Activated naive CD4-positive, alpha-beta T cell treated with anti-CD3 and anti-CD28 coated beads, Interleukin-2, amount 50 U/mL, for 72 hours (primary cell): ENCODE data around the gene WDFY1. TPM values are rescaled to one million over a fixed set of nuclear protein-coding genes. Genes with fewer than 3 reads are reported as not detected.

ENCODE experiments used
- ATAC-seq, 2 donors: fragments of 150-1000 bp; cut with Tn5 transposase; 2 replicates each; pipeline ENCODE4 v1.10.0; 2021; ENCODE audit warnings: mild to moderate bottlenecking in 2 of 2, moderate library complexity in 2 of 2
- DNase-seq, 2 donors: peaks; one replicate each; pipeline ENCODE4 v3.0.0; 2021 to 2022; ENCODE audit warnings: low spot score in 2 of 2
- H3K27ac Mint-ChIP-seq, 2 donors: one replicate each; pipeline ENCODE4 v1.8.0; 2022; ENCODE audit warnings: mild to moderate bottlenecking in 2 of 2, mixed read lengths in 2 of 2
- H3K36me3 Mint-ChIP-seq, 2 donors: one replicate each; pipeline ENCODE4 v1.8.0; 2022; ENCODE audit warnings: mixed read lengths in 2 of 2
- H3K9me3 Mint-ChIP-seq, 2 donors: one replicate each; pipeline ENCODE4 v1.8.0; 2022; ENCODE audit warnings: mixed read lengths in 2 of 2
- total RNA-seq, 2 donors: library from RNA; stranded (reverse); gene quantifications; one replicate each; pipeline ENCODE4 v1.2.3, GENCODE V29; 2022

Gene WDFY1
- total RNA-seq, 2 donors from 2014 or later, result 22.5 to 49.2 TPM

DNA sequence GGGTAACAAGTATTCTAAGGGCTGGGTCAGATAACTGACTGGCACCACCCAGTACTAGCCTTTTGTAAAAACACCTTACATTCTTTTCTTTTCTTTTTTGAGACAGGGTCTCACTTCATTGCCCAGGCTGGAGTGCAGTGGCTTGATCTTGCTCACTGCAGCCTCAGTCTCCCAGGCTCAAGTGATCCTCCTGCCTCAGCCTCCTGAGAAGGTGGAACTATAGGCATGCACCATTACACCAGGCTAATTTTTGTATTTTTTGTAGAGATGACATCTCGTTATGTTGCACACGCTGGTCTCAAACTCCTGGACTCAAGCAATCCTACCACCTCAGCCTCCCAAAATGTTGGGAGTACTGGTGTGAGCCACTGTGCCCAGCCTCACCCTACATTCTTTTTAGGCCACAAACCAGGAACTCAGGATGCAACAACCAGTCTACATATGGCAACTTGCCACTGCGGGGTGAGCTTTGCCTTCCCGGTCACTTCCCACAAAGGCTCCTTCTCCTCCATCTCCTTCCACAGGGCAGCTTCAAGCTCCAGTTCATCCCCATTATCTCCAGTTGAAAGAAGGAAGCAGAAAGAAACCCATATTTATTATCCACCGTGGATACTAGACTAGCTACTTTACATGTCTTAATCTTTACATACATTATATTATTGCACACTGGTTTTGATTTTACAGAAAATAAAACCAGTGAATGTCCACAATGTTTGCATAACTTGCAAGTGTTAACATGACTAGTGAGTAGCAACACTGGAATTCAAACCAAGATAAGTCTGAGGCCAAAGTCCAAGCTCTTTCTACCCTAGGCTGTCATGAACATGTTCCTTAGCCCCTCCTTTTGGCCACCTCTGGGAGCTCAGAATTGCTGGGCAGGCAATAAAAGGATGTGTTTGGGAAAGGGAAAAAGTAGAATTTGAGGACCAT lies 84.1 kb downstream of the WDFY1 start:
- no peak for ATAC-seq
- Mint-ChIP-seq H3K27ac (no peak overlapping the region), H3K36me3 (no peaks in the 10 kb centered on the region), H3K9me3 (no peaks in the 10 kb centered on the region)
- DNase-seq, result no peak

- Mint-ChIP-seq H3K9me3 (no peaks in the 10 kb centered on the region), H3K27ac (no peak overlapping the region), H3K36me3 (no peaks in the 10 kb centered on the region)
- ATAC-seq (no peak), DNase-seq (no peak)
These were observed 86.1 kb downstream of the WDFY1 start for GRCh38 chr2:223859070-223859469.

GRCh38 chr2:223856584-223856983 lies 88.6 kb downstream of the WDFY1 start:
- ATAC-seq, result no peak

DNA sequence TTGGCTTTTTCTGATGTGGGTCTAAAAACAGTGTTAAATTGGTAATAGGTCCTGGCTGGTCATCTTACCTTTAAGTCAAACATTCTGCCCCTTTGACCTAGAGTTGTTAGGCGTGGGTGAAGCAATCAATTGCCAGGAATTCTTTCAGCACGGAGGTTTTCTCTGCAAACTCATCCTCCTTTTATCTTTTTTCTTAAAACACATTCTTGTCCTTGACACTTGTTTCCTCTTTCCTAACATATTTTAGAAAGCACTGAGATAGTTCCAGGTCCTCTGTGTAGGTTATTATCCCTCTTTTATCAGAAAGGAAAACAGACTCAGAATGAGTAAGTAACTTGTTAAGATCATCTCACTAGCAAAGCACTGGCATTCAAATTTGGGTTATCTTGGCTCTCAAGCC lies 89.1 kb downstream of the WDFY1 start:
- Mint-ChIP-seq H3K36me3 (peaks cover 4 to 5% of the 10 kb centered on the region in 2 donors), H3K9me3 (peaks cover 0 to 2% of the 10 kb centered on the region in 2 donors), H3K27ac (no peak overlapping the region)
- DNase-seq (no peak), ATAC-seq (no peak)

More at GRCh38 chr2:223856584-223856983, 88.6 kb downstream of the WDFY1 start:
- Mint-ChIP-seq H3K36me3 (no peaks in the 10 kb centered on the region), H3K27ac (peak overlapping the region in 1 of 2 donors; percentile 44), H3K9me3 (no peaks in the 10 kb centered on the region)
- DNase-seq, result no peak

GRCh38 chr2:223855426-223855825 lies 89.7 kb downstream of the WDFY1 start:
- DNase-seq (no peak), ATAC-seq (no peak)
- peaks cover 0 to 5% of the 10 kb centered on the region in 2 donors for H3K9me3 Mint-ChIP-seq
- peaks cover 6 to 11% of the 10 kb centered on the region in 2 donors for H3K36me3 Mint-ChIP-seq
- H3K27ac Mint-ChIP-seq, result no peak overlapping the region

DNA sequence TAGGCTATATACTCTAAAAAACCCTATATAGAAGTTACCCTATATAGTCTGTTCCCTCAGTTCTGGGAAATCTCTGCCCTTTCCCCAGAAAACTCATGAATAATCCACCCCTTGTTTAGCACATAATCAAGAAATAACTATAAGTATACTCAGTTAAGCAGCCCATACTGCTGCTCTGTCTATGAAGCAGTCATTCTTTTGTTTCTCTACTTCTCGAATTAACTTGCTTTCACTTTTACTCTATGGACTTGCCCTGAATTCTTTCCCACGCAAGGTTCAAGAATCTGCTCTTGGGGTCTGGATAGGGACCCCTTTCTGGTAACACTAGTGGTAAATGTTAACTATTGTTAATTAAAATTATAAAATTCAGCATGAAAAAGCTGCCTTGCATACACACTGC lies 90.4 kb downstream of the WDFY1 start:
- DNase-seq, result no peak
- peaks cover 0 to 8% of the 10 kb centered on the region in 2 donors for H3K9me3 Mint-ChIP-seq
- ATAC-seq, result no peak
- H3K27ac Mint-ChIP-seq, result no peak overlapping the region
- H3K36me3 Mint-ChIP-seq, result peaks cover 9 to 18% of the 10 kb centered on the region in 2 donors

DNA sequence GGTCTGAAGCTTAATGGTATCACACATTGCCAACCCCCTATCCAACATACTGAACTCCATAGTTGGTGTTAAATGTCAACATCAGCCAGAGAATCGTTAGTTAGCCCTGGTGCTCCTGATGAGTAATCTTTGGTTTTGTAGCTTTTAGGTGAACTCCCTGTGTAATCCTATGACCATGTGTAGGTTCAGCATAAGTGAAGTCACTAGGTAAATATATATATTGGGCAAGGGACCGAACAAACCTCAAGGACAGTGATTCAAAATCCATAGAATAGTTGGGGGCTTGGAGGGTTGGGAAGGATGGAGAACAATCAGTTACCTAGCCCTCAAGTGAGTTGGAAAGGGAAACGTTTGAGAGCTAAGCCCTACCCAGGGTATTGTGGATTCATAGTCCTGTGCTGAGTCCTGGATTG lies 91.7 kb downstream of the WDFY1 start:
- Mint-ChIP-seq H3K9me3 (peaks cover 4 to 18% of the 10 kb centered on the region in 2 donors), H3K27ac (no peak overlapping the region), H3K36me3 (peaks cover 19 to 31% of the 10 kb centered on the region in 2 donors)
- peak; percentile 16 to 40 for ATAC-seq
- DNase-seq, result no peak

- no peak overlapping the region for H3K27ac Mint-ChIP-seq
- no peak for DNase-seq
- H3K36me3 Mint-ChIP-seq, result peaks cover 24 to 31% of the 10 kb centered on the region in 2 donors
- H3K9me3 Mint-ChIP-seq, result peaks cover 4 to 18% of the 10 kb centered on the region in 2 donors
- no peak for ATAC-seq
These were observed 92.8 kb downstream of the WDFY1 start for GRCh38 chr2:223852281-223852795.

GRCh38 chr2:223847410-223847809 lies 97.7 kb downstream of the WDFY1 start:
- no peak overlapping the region for H3K27ac Mint-ChIP-seq
- ATAC-seq, result no peak
- peaks cover 24 to 31% of the 10 kb centered on the region in 2 donors for H3K36me3 Mint-ChIP-seq

GRCh38 chr2:223846515-223846914 lies 98.6 kb downstream of the WDFY1 start:
- ATAC-seq, result no peak
- Mint-ChIP-seq H3K36me3 (peaks cover 24 to 31% of the 10 kb centered on the region in 2 donors), H3K27ac (no peak overlapping the region), H3K9me3 (peaks cover 4 to 18% of the 10 kb centered on the region in 2 donors)
- no peak for DNase-seq

More at GRCh38 chr2:223847410-223847809, 97.7 kb downstream of the WDFY1 start:
- no peak for DNase-seq
- H3K9me3 Mint-ChIP-seq, result peaks cover 4 to 18% of the 10 kb centered on the region in 2 donors

DNA sequence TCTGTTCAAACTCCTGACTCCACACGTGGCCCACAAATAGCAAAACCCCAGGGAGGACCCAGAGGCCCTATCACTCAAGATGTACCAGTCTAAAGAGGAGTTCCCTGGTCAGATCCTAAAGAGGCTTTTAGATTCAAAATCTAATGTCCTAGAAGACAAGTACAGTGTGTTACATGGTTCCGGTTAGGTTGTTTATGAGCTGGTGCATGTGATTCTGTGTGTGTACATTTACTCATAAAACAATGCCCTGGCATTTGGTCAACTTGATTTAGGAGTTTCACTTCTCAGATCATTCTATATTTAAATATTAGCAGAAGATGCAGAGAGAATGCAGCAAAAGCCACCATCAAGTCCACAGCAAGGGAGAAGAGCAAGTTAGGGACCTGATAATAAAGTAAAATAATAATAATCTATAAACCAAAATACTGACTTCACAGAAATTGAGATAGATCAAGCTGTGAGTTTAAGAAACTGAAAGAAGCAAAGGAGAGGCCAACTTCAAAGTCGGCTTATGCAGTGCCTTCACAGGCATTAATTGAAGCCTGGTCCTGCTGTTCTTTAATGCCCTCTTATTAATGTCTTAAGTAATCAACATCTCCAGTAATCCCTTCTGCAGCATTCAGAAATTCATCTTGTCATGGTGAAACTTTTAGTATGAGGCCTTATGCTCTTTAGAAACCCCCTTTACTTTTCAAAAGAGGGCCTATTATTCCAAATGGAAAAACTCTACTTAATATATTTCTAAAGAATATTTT lies 103.5 kb downstream of the WDFY1 start:
- no peak for ATAC-seq

DNA sequence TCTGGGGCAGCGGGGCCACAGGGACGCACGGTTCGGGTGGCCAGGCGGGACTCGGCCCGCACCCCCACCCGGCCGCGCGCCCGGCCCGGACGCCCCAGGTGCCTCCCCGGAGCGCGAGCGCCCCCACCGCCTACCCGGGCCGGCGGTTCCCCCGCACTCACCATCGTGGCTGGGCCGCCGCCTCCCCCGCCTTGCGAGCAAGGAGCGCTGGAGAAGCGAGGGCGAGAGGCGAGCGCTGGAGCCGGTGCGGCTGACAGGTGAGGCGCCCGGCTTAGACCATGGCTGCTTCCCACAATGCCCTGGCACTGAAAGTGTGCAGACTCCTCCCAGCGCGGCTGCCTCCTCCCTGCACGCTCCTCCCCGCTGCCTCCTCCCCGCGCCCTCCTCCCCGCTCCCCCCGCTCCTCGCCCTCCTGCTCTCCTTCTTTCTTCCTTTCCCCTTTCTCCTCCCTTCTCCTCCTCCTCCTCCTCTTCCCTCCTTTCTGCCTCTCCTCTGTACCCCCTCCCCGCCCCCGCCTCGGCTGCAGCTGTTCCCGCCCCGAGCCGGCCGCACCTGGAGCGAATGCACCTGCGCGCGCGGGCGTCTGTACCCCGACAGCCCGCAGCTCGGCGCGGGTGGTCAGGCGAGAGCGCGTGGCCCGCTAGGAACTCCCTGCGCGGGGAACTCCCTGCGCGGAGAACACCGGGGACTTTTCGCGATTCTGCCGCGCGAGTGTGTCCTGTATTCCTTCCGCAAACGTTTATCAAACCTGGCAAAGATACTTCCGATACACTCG lies 107.7 kb downstream of the WDFY1 start, which contains the start of gene AP1S3:
TSS of gene AP1S3 (minus strand) at position 296 of the 775 bp plus-strand sequence. CDS start at position 164, 132 bp downstream.
- peak; percentile 64 to 73 for DNase-seq
- peak within 1 kb of the TSS in 1 of 2 donors; percentile 66 for H3K27ac Mint-ChIP-seq
- peak; percentile 93 to 95 for ATAC-seq
- no peaks in the 10 kb centered on the region for H3K9me3 Mint-ChIP-seq
- H3K36me3 Mint-ChIP-seq, result no peaks in the 10 kb centered on the region

More for the DNA sequence above, 103.5 kb downstream of the WDFY1 start:
- Mint-ChIP-seq H3K27ac (no peak overlapping the region), H3K9me3 (no peaks in the 10 kb centered on the region), H3K36me3 (no peaks in the 10 kb centered on the region)
- no peak for DNase-seq

GRCh38 chr2:223835701-223836532 lies 109.2 kb downstream of the WDFY1 start:
- H3K9me3 Mint-ChIP-seq, result no peaks in the 10 kb centered on the region
- H3K27ac Mint-ChIP-seq, result no peak overlapping the region
- DNase-seq, result no peak

GRCh38 chr2:223834431-223834830 lies 110.7 kb downstream of the WDFY1 start:
- ATAC-seq, result no peak
- no peaks in the 10 kb centered on the region for H3K9me3 Mint-ChIP-seq
- no peak overlapping the region for H3K27ac Mint-ChIP-seq
- no peak for DNase-seq
- no peaks in the 10 kb centered on the region for H3K36me3 Mint-ChIP-seq

More at GRCh38 chr2:223835701-223836532, 109.2 kb downstream of the WDFY1 start:
- H3K36me3 Mint-ChIP-seq, result no peaks in the 10 kb centered on the region
- no peak for ATAC-seq

DNA sequence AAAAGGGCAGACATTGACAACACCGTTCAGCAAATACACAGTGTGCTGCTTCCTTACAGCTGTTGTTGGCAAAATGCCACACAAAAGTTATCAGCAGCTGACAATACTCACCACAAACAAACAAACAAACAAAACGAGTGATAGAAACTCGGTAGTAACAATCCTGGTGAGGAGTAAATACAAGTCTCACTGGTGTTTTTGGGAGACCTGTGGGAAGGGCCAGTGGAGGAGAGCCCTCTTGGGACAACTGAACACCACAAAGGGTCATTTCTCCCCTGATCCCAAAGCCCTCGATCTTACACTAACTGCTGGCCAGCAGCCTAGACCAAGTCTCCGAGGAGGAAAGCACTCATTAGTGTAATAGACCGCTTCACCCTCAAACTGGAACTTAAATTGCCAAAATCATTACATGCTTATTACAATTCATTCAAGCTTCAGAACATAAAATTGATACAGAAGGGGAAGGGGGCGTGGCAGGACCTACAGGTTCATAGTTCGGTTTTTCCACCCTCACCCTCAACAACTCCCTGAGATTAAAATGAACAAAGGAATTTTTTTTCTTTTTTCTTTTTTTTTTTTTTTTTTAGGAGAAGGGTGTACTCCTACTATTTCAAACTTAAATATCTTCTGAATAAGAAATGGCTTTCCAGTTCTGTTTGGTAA lies 112.8 kb downstream of the WDFY1 start:
- Mint-ChIP-seq H3K27ac (no peak overlapping the region), H3K36me3 (no peaks in the 10 kb centered on the region), H3K9me3 (no peaks in the 10 kb centered on the region)
- no peak for ATAC-seq
- no peak for DNase-seq
